Measurements from ENCODE around the gene SEC14L1.

GRCh38 chr17:77218902-77219301 lies 78.1 kb downstream of the SEC14L1 start:
- no peak for TF ChIP-seq CTCF (IDR thresholded peaks at IDR 0.05; ENCODE audit: low read depth, low read length, missing input control)
- no peak for TF ChIP-seq ZBTB33 (IDR thresholded peaks at IDR 0.05)
